Measurements from ENCODE around the gene KCNQ4.

DNA sequence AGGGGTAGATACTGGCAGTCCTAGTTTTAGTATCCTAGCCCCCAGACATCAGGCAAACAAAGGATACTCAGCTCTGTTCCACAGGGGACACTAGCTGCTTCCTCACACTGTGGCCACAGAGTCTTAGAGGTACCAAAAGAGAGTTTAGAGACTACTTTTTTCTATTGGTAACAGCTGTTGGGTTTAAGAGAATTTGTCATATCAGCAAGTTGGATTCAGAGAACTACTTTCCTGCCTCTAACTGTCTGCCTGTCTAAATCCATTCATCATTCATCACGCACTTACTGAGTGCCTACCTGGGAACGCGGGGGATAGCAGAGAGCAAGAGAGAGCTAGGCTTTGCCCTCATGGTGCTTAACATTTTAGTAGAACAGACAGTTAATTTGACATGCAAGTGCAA, 27.1 kb upstream of the KCNQ4 start:
- TF ChIP-seq, protein P1, sequence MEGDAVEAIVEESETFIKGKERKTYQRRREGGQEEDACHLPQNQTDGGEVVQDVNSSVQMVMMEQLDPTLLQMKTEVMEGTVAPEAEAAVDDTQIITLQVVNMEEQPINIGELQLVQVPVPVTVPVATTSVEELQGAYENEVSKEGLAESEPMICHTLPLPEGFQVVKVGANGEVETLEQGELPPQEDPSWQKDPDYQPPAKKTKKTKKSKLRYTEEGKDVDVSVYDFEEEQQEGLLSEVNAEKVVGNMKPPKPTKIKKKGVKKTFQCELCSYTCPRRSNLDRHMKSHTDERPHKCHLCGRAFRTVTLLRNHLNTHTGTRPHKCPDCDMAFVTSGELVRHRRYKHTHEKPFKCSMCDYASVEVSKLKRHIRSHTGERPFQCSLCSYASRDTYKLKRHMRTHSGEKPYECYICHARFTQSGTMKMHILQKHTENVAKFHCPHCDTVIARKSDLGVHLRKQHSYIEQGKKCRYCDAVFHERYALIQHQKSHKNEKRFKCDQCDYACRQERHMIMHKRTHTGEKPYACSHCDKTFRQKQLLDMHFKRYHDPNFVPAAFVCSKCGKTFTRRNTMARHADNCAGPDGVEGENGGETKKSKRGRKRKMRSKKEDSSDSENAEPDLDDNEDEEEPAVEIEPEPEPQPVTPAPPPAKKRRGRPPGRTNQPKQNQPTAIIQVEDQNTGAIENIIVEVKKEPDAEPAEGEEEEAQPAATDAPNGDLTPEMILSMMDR (IDR thresholded peaks at IDR 0.05; ENCODE audit: low read length): no peak
- TF ChIP-seq EZH2 (IDR thresholded peaks at IDR 0.05; ENCODE audit: borderline replicate concordance, low read length): no peak
